Epithelial cell of prostate (primary cell): Measurements from ENCODE around the gene TICAM1.
A peak's percentile ranks its signal among the peaks of the same experiment; 100 is the strongest.

ENCODE experiments used
- DNase-seq: peaks from one replicate; pipeline ENCODE4 v3.0.0-alpha.2; 2011; ENCODE audit warnings: low read depth, low spot score
- H3K27ac ChIP-seq: fragments of 450-650 bp; 2 replicates; pipeline ENCODE4 v1.5.1; 2017; ENCODE audit warnings: mild to moderate bottlenecking

Gene TICAM1

DNA sequence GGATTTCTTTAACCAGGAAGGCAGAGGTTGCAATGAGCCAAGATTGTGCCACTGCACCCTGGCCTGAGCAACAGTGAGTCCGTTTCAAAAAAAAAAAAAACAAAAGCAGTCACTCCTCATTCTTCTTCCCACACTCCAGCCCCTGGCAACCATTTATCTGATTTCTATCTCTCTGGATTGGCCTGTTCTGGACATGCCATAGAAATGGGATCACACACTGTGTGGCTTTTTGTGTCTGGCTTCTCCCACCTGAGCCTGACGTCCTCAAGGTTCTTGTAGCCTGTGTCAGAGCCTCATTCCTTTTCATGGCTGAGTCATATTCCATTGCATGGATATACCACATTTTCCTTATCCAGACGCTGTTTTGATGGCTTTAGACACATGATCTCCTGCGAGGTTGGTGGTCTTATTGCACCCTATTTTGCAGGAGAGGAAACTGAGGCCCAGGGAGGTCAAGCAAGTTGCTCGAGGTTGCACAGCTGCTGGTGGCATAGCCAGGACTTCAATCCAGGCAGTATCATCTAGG is 55.8 kb downstream of the TICAM1 start:
- DNase-seq = no peak
- no peak overlapping the region for H3K27ac ChIP-seq

DNA sequence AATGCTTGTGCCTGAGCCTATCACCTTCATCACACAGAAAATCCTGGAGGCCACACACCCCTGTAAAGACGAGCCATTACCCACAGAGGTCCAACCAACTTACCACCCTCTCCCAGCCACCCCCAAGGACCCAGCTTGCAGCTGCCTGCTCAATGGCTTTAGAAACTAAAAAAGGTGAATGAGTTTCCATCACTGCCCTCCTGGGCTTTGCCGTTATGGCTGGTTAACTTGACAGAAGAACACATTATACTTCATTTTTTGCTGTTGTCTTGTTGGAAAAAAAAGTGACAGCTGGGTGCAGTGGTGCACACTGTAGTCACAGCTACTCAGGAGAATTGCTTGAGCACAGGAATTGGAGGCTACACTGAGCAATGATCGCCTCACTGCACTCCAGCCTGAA is 57.4 kb downstream of the TICAM1 start:
- no peak overlapping the region for H3K27ac ChIP-seq
- DNase-seq = no peak

DNA sequence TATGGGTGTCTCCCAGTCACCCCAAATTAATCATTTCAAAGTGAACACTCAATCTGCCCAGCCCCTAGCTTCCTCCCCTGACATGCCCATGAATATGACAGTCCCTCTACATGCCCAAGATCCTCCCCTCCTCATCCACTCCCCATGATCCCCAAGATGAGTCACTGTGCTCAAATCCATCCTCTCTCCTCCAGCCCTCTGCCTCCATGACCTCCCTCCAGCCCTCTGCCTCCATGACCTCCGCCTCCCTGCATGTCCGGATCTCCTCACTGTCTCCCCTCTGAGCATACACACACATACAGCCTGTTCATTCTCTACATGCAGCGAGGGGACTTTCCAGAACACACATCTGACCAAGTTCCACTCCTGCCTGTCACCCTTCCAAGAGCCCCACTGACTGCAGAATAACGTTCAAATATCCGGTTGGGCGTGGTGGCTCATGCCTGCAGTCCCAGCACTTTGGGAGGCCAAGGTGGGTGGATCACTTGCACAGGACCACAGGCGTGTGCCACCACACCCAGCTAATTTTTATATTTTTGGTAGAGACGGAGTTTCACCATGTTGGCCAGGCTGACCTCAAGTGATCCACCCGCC is 58.4 kb downstream of the TICAM1 start:
- DNase-seq = no peak
- H3K27ac ChIP-seq = no peak overlapping the region

DNA sequence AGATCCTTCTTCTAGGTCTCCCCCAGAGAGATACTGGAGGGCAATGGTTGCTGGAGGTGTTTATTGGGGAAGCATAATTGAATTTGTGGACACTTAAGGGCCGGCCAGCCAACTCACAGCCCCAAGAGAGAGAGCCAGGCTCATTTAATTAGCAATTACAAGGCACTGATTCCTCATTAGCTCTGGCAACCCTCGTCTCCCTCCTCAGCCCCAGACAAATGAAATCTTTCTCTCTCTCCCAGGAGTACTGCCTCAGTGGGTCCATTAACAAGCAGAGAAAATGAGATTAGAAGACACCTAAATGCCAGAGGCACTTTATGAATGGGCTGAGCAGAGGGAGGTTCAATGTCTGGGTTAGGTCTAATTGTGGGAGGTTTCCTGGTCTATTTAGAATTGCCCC is 58.9 kb downstream of the TICAM1 start:
- DNase-seq = no peak
- H3K27ac ChIP-seq = no peak overlapping the region

DNA sequence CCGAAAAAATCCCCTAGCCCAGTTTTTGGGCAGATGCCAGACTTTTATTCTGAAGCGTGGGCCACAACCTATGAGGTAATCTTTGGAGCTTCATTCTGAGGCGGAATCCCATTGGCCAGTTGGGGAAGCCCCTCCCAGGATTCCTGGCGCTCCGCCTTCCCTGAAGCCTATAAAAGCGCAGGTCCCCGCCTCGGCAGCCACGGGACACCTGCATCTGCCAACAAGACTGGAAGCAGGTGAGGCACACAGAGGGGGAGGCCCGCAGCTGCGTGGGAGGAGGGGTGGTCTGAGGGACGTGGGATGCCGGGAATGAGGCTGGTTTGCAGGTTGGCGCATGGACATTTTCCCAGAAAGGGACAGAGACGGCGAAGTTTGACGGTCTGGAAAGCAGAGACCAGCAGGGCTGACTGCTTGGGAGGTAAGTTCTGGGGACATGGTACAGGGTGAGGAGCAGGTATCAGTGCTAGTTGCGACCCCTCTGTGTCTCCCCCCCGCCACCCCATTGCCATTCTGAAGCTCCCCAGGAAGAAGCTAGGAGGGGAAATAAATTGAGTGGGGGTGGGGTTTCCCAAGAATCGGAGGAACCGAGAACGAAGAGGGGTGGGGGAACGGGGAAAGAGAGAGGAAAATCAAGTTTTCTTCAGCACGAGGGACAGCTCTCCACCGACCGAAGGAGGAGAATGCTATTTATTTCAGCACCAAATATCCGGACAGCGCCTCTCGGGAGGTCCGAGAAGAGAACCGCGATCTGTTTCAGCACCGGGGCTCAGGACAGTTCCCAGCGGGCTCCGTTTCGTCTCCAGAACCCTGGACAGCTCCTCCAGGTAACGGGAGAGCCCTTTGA is 62.4 kb downstream of the TICAM1 start:
- DNase-seq = peak; percentile 8
- no peak overlapping the region for H3K27ac ChIP-seq
